ENCODE measurements around the gene NME7. TPM values are rescaled to one million over a fixed set of nuclear protein-coding genes. Genes with fewer than 3 reads are reported as not detected.
A peak's percentile ranks its signal among the peaks of the same experiment; 100 is the strongest.
"Not testable (repeated sequence)": the region's sequence is repeated elsewhere in the genome, so short reads cannot be mapped to it uniquely, and the experiment has no call there.

NME7 gene
- total RNA-seq, result 23.6 TPM

GRCh38 chr1:169367686-169368405 is at the start of gene NME7, which contains the start of gene BLZF1:
TSS of gene NME7 (minus strand) at chr1:169367797. CDS start at chr1:169367710, 87 bp downstream.
TSS of gene BLZF1 (plus strand) at chr1:169368195. CDS start at chr1:169369523, 1,328 bp downstream.
- TF ChIP-seq POLR2AphosphoS5 (IDR thresholded peaks at IDR 0.05; ENCODE audit: insufficient read depth in 1 of 2, low read depth in 1 of 2), result peak; percentile 73 to 96
- TF ChIP-seq POLR2A (IDR thresholded peaks at IDR 0.05), result peak in 1 of 2 donors; percentile 29
- no peak for TF ChIP-seq CTCF (IDR thresholded peaks at IDR 0.05)
- peaks cover 18% of the 10 kb centered on the region for H3K4me1 ChIP-seq
- peaks cover 0 to 6% of the 10 kb centered on the region in 2 donors for H3K36me3 ChIP-seq
- H3K27me3 ChIP-seq, result no peaks in the 10 kb centered on the region
- intact Hi-C loops (cut with DNase I), result no loop called here
- peak within 1 kb of the TSS; percentile 77 for H3K27ac ChIP-seq
- H3K4me3 ChIP-seq, result peak within 1 kb of the TSS; percentile 80 to 88
- DNase-seq (ENCODE audit: extremely low spot score in 2 of 2), result peak in 1 of 2 donors; percentile 98
- no peaks in the 10 kb centered on the region for H3K9me3 ChIP-seq

- peaks cover 5% of the 10 kb centered on the region for H3K9me3 ChIP-seq
- no peaks in the 10 kb centered on the region for H3K27me3 ChIP-seq
- intact Hi-C loops (cut with DNase I), result no loop called here
- H3K4me3 ChIP-seq, result no peak overlapping the region
- DNase-seq (ENCODE audit: extremely low spot score in 2 of 2), result no peak
- H3K4me1 ChIP-seq, result no peaks in the 10 kb centered on the region
- TF ChIP-seq POLR2A (IDR thresholded peaks at IDR 0.05), result no peak
- TF ChIP-seq CTCF (IDR thresholded peaks at IDR 0.05), result no peak
- no peak for TF ChIP-seq POLR2AphosphoS5 (IDR thresholded peaks at IDR 0.05; ENCODE audit: insufficient read depth in 1 of 2, low read depth in 1 of 2)
- H3K36me3 ChIP-seq, result no peaks in the 10 kb centered on the region
- H3K27ac ChIP-seq, result no peak overlapping the region
Observed at GRCh38 chr1:169414952-169415351, 47.4 kb upstream of the NME7 start.

GRCh38 chr1:169408340-169408739 is 40.7 kb upstream of the NME7 start:
- intact Hi-C loops (cut with DNase I); H3K36me3 ChIP-seq: not testable (repeated sequence)

GRCh38 chr1:169402578-169402977 is 35.0 kb upstream of the NME7 start:
- H3K27ac ChIP-seq; H3K4me3 ChIP-seq; intact Hi-C loops (cut with DNase I); H3K27me3 ChIP-seq; H3K9me3 ChIP-seq; H3K36me3 ChIP-seq; DNase-seq (ENCODE audit: extremely low spot score in 2 of 2); H3K4me1 ChIP-seq: not testable (repeated sequence)

More at GRCh38 chr1:169408340-169408739, 40.7 kb upstream of the NME7 start:
- DNase-seq (ENCODE audit: extremely low spot score in 2 of 2); H3K4me3 ChIP-seq; H3K27me3 ChIP-seq; H3K4me1 ChIP-seq; H3K27ac ChIP-seq: not testable (repeated sequence)
- H3K9me3 ChIP-seq, result peaks cover 11% of the 10 kb centered on the region

- TF ChIP-seq POLR2AphosphoS5 (IDR thresholded peaks at IDR 0.05; ENCODE audit: insufficient read depth in 1 of 2, low read depth in 1 of 2) (no peak), POLR2A (IDR thresholded peaks at IDR 0.05) (no peak), CTCF (IDR thresholded peaks at IDR 0.05) (no peak)
- H3K4me1 ChIP-seq, result no peaks in the 10 kb centered on the region
- H3K4me3 ChIP-seq, result no peak overlapping the region
- no peaks in the 10 kb centered on the region for H3K27me3 ChIP-seq
- DNase-seq (ENCODE audit: extremely low spot score in 2 of 2), result no peak
- intact Hi-C loops (cut with DNase I), result no loop called here
- no peak overlapping the region for H3K27ac ChIP-seq
- H3K9me3 ChIP-seq, result no peaks in the 10 kb centered on the region
- H3K36me3 ChIP-seq, result peaks cover 0 to 28% of the 10 kb centered on the region in 2 donors
Observed at GRCh38 chr1:169395955-169396354, 28.4 kb upstream of the NME7 start.

- H3K27me3 ChIP-seq, result no peaks in the 10 kb centered on the region
- H3K4me1 ChIP-seq, result no peaks in the 10 kb centered on the region
- no peaks in the 10 kb centered on the region for H3K9me3 ChIP-seq
- DNase-seq (ENCODE audit: extremely low spot score in 2 of 2), result no peak
- peaks cover 0 to 57% of the 10 kb centered on the region in 2 donors for H3K36me3 ChIP-seq
- no peak overlapping the region for H3K4me3 ChIP-seq
- no peak overlapping the region for H3K27ac ChIP-seq
- intact Hi-C loops (cut with DNase I), result no loop called here
- TF ChIP-seq POLR2A (IDR thresholded peaks at IDR 0.05), result no peak
- TF ChIP-seq CTCF (IDR thresholded peaks at IDR 0.05), result no peak
- TF ChIP-seq POLR2AphosphoS5 (IDR thresholded peaks at IDR 0.05; ENCODE audit: insufficient read depth in 1 of 2, low read depth in 1 of 2), result no peak
Observed at GRCh38 chr1:169392406-169392805, 24.8 kb upstream of the NME7 start.

Data from vagina (tissue), 2 donors.